HG03103 (cell line): ENCODE results near the gene PPP2R5A.

Experiments
- ATAC-seq: cut with Tn5 transposase; IDR thresholded peaks from one replicate; pipeline ENCODE4 v1.9.1; 2021; ENCODE audit warnings: low read depth; ENCODE audit not compliant: unreplicated experiment

PPP2R5A gene

DNA sequence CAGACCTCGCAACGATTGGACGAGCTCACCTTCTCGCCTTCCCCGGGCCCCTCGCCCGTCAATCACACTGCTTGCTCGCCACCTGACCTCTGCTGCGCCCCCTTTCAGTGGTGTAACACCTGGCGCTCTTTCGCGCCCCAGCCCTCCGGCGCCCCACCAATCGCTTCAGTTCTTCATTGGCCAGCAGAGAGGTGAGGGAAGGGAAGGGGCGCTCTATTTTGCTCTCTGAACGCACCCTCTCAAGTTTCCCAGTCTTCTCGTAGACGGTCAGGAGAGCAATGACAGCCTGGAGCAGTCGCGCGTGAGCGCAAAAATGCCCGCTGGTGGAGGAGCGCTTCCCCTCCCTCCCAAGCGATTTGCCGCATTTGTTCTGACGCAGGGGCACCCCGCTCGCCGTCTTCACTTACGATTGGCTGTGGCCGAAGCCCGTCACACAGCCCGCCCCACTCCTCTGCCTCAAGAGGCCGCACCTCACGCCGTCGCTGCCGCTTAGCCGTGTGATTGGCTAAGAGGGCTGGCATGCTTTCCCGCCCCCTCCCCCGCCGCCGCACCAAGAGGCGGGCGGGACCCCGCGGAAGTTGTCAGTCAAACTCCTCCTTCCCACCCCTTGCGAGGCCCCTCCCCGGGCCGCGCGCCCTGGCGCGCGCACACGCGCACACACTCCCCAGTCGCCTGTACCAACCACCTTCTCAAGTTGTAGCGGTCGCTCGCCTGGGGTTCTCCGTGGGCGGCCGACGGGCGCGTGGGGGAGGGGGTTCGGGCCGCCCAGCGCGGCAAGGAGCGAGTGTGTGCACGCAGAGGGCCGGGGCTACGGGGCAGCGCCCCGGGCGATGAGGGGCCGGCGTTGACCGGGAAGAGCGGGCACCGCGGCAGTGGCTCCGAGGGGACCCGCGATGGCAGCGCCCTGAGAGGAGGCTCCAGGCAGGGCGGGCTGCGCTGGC lies at the start of gene PPP2R5A:
Gene PPP2R5A (plus strand): TSS at position 667 of the 941 bp plus-strand sequence. CDS start 701 bp downstream, outside the sequence.
- peak; percentile 86 for ATAC-seq

DNA sequence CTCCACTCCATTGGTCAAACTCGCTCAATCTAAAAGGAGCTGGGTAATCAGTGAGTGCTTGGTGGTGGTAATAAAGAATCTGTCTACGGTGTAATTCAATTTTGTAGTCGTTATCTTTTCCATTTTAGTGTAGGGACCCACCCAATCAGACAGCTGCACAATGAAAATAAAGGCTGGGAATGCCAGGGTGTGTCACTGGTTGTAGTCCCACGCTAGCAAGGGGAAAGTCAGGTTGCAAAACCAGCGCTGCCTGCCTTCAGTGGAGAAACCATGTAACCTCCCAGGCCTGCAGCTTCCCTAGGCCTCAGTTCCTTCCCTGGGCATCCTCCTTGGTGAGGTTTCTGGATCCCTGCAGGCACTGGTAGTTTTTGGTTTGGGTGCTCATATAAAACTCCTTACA lies 49.4 kb upstream of the PPP2R5A start:
- no peak for ATAC-seq

DNA sequence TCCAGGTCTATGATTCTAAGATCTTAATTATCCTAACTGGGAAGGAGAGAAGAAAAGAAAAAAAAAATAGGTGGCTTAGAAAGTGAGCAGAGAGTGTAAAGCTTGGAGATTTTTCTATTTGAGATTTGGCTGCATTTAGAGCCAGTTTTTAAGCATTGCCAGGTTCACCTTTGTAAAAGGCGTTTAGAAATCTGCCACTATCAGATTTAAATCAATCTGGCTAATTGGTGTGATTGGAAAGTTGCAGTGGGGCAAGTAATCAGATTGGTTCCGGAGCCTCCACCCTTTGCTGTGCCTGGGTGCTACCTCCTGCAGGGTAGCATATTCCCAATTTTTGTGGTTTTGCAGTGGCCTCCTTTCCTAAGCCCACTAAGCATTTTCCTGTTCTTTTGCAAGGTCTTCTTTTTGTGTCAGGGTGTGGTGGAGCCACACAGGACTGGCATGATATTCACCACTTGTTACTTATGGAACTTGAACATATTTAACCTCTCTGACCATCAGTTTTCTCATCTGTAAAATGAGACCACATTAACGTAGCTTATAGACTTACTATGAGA lies 48.5 kb upstream of the PPP2R5A start:
- ATAC-seq: no peak

DNA sequence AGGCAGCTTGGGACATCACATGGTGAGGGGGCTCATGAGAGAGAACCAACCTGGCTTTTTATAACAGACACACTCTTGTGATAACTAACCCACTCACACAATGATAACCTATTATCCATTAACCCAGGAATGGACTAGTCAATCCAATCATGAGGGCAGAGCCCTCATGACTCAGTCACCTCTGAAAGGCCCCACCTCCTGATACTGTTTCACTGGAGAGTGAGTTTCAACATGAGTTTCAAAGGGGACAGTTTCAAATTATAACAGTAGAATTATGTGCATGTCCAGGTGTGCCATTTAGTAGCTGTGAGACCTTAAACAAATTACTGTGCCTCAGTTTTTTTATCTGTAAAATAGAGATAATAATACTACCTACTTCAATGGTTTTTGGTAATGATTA lies 47.6 kb upstream of the PPP2R5A start:
- ATAC-seq: peak; percentile 74

DNA sequence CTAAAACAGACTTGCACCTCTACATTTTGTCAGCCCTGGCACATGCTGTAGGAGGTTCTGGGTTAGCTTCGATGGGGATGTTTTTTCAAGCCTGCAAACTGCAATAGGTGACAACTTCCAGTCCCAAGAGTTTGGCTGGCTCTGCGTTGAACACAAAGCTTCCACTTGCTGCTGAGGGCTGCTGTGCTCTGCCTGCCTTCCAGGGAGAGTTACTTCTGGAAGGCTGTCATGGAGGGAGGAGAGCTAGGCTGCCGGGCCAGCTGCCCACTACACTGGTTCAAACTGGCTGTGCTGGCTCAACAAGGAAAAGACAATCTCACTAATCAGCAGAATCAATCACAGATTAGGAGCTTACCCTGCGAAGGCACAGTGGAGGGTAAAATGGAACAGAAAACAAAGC lies 46.7 kb upstream of the PPP2R5A start:
- ATAC-seq: no peak

DNA sequence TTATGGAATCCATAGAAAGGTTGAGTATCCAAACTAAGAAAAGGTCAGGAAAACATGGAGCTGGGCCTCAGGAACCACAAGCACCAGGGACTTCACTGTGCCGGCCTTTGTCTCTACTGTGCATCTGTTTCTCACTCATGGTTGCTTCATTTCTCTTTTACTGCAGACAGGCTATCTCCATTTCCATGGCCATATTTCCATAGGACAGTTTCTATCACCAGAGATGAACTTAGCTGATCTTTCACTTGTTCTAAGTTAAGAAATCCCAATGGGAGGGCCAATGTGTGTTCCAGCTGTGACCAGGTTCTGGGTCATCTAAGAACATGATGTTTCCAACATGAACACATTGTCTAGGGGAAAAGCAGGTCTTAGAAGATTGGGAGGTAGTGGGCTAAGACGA lies 43.7 kb upstream of the PPP2R5A start:
- ATAC-seq: no peak

DNA sequence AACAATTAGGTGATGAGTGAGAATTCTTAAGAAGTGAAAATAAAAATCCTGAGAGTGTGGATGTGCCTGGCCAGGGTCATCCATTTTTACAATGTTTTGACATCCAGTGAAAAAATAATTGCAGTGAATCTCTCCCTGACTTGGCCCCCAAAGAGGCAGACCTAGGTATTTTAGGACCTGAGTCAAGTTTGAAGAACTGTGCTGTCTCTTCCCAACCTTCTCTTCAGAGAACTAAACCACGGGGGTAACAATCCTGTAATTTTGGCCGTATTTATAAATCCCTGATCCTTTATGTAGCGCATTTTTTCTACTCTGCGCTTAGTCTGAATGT lies 43.3 kb upstream of the PPP2R5A start:
- ATAC-seq: no peak

DNA sequence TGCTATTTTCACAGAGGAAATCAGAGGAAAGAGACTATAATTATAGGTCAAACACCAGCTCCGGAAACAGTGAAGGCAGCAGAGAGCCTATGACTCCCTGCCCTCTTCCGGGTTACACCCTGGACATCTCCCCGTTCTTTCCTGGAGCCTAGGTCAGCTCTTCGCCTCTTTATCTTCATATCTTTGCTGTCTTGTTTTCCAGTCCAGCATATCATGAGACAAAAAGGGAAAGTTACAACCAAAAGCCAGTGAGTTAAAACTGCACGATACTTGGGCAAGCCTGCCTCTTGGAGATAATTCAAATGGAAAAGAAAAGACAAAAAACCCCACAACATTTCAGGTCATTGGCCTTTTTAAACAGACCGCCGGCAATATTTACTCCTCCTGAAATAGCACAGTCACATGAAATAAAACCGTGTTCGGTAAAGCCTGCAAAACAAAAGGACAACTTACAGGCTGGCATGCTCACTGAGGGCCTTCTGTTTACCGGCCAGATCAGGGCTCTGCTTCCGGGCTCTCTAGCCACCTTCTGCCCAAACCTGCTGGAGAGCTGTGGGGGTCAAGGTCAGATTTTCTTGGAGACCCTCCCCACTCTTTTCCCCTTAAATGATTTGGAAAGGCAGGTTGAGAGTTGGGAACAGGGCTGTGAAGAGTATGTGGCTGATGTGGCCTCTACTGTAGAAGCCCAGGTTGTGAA lies 42.8 kb upstream of the PPP2R5A start:
- ATAC-seq: no peak

DNA sequence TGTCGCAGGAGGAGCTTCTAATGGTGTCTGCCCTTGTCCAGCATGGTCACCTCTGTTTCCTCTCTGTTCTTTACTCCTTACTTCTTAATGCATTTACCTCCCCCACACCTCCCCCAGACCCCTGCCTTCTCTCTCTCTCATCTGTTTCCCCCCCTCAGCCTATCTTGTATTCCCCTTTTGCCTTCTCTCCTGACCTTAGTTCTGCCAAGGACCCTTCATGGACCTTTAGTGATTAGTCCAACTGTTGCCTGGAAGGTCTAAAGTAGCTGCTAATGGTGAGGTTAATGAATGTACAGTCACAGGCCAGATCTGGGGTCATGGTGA lies 42.3 kb upstream of the PPP2R5A start:
- no peak for ATAC-seq

DNA sequence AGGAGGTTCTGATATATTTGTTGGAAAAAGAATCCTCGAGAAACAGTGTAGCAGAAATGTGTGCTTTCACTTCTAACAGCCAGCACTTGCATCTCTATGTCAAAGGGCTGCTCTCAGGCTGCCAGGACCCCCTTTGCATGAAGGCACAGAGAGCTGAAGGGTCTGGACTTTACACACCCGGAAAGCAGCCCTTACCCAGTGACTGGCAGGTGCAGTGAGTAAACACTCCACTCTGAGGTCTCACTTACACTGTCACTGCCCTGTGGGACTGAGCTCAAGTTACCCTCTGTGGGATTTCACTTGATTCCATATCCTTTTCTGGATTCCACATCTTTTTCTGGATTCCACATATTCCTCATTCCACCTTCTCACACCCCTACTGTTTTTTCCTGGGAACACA lies 40.8 kb upstream of the PPP2R5A start:
- ATAC-seq: no peak

DNA sequence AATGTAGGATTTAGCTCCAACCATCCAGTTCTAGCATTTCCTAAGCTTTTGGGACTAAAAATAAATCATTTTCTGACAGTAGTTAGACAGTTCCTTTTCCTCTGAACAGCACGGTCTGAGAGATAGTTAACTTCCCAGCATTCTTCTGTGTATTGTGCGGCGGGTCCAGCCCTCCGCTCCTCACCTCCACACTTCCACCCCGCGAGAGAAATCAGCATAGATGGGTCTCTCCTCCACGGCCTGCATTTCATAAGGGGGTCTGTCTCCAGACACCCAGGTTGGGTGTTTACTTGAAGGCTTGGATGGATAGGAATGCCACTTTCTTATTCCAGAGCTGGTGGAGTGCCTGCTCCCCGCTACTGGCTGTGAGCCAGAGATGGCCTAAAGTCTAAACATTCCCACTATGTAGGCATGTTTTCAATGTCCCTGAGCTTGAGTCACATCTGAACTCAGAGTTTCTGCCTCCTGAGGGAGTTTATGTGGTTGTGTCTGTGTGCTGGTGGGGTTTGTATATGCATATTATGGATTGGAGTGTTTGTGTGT lies 38.0 kb upstream of the PPP2R5A start:
- no peak for ATAC-seq

DNA sequence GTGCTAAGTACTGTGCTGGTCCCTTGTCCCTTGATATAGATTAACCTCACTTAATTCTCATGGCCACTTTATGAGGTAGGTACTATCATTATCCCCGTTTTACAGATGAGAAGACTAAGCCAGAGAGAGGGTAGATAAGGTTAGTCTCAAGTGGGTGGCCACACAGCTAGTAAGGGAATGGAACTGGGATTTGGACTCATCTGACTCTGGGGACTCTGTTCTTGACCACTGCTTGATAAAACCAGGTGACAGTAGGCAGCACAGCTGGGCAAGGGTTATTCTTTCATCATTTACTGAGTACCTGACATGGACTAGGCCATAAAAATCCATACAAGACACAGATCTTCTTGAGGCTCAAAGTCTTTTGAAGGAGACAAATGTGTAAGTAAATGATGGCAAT lies 37.2 kb upstream of the PPP2R5A start:
- no peak for ATAC-seq

DNA sequence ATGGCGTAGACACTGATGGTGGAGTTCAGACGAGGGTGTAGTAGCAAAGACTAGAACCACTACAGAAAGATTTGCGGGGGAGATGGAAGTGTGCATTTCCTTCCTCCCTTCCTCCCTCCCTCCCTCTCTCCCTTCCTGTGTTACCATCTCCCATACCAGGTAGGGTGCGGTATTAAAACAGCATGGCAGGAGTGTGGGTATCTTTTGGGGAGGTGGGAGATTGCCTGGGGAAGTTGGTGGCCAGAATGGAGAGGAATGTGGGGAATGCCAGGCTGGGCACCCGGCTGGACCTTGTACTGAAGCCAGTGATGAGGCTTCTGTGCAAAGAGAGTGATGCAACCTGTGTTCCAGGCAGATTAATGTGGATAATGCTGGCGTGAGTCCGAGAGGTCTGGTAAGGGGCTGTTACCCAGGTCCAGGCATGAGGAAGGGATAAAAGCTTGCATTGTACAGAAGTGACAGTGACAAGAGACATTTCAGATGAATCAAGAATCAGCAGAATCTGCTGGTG lies 30.3 kb upstream of the PPP2R5A start:
- no peak for ATAC-seq

DNA sequence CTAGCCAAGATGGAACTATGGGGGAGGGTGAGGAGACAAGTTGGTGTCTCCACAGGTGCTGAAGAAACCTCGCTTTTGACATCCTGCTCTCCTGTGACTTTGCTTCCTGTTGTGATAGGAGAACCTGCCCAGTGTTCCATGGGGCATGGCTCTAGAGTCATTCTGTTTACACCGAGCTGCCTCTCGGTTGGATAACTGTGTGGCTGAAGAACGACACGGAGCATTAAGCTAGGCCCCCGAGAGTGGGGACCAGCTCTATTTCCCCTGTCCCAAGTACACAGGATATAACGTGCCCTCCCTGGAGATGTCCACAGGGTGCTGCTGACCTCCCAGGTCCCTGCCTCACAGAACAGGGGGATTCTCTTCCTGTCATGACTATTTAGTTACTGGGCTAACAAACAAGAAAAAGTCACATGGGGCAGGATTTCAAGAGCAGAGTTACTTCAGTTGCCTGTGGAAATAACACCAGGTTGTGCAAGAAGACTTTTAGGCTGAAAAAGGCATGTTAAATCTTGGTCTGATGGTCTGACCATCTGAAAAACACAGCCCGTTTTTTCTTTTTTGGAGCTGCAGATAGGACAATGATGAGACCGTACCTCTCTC lies 29.4 kb upstream of the PPP2R5A start:
- no peak for ATAC-seq

DNA sequence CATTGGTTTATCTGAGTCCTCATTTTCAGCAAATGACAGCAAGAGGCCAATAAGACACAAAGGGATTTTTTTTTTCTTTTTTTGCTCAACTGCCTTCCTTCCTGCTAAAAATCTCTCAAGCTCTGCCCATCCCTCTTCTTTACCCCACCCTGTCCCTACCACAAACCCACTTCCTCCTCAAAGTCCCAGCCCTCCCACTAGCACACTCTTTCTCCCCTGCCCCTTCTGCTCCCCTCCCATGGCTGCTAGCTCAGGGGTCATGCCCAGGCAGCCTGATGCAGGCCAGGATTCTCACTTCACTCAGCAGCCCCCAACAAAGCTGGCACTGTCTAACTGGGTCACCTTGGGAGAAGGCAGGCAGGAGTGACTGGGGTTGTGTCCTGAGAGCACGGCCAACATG lies 28.8 kb upstream of the PPP2R5A start:
- no peak for ATAC-seq

DNA sequence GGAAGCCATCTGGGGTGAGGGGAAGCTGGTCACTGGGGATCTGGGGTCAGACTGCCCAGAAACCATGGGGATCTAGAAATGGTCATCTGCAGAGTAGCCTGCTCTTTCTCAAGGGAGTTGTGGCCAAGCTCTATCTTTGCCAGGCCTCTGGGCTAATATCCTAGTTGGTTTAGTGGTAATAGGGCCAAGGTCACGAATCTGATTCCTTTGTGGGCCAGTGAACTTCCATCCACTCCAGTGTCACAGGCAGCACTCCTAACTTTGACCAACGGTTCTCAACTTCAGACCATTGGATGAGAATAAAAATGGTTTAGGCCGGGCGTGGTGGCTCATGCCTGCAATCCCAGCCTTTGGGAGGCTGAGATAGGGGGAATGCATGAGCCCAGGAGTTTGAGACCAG lies 28.1 kb upstream of the PPP2R5A start:
- no peak for ATAC-seq

DNA sequence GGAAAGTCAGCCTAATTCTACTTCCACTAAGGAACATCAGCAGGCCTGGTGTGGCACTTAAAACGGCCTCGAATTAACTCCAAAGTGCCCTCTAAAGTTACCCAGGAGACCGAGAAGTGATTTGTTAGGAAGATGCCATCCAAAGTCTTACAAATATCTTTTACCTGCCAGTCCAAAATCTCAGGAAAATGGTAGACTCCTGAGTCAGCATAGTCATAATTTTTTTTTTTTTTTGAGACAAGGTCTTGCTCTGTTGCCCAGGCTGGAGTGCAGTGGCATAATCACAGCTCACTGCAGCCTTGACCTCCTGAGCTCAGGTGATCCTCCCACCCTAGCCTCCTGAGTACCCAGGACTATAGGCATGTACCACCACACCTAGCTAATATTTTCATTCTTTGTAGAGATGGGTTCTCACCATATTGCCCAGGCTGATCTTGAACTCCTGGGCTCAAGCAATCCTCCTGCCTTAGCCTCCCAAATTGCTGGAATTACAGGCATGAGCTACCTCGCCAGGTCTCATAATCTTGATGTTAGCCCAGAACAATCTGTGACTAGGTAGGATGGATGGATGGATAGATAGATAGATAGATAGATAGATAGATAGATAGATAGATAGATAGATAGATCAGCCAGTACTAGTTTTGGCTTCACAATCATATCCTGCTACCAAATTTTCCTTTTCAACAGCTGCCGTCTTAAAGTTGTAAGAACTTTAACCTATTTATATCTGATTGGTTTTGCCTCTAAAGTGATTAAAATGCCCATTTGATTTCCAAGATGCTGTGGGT lies 25.3 kb upstream of the PPP2R5A start:
- no peak for ATAC-seq

DNA sequence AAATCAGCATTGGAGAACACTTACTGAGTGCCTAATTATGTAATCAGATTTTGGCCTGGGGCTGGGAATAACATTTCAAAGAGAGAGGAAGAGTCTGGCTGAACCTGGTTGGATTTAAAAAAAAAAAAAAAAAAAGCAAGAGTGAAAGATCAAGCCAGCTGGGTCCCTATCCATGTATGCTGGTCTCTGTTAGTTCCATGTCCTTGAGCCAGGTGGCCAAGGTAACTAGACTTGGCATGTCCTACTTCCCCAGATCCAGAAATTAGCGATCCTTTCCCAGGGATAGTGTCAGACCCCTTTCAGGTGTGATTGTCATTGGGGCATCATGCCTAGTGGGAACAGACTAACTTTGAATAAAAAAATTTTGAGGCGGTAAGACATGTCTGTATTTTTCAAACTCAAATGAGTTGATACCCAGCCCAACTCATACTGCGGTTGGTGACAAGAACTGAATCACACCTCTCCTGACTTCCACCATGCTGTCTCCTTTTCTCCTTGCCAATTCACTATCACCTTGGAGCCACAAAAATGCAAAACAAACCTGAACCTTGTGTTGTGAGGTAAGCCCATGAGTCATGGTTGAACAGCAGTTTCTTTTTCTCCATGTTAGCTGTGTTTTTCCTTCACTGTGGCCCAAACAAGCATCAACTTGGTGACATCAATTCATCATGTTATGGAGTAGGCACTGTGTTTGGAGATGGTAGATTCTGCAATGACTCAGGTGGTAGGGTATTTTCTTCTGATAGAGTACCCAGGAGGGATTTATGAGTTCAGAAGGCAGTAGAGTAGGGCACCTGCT lies 24.5 kb upstream of the PPP2R5A start:
- no peak for ATAC-seq

DNA sequence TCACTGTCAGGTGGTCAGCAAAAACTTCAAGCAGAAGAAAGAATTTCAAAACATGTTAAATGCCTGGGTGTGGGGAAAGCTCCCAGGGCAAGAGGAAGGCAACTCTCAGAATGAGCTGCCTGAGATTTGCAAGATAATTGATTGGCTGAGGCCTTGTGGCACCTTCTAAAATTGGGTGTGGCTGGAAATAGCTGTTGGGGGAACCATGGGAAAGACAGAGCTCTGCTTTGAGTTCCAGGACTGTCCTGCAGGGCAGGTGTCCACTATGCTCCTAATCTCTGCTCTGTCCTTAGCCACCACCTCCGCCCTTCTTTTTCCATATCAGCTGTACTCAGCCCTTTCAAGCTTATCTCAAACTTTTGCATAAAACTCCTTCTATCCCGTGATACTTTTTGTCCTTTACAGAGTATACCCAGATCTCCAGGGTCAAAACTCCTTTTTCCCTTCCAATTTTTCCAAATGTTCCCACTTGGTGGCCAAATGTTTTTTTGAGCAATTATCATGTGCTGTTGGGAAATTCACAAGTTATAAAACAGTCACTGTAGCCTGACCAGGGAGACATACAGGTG lies 23.8 kb upstream of the PPP2R5A start:
- no peak for ATAC-seq
